ENCODE data around the gene LDHA.

LDHA gene

GRCh38 chr11:18394275-18394927 lies at the start of gene LDHA:
LDHA (plus strand) TSS chr11:18394563; CDS start chr11:18396843, 2,280 bp downstream.
- DNase-seq (ENCODE audit: low spot score), result peak; percentile 98

GRCh38 chr11:18347471-18348125 lies 46.8 kb upstream of the LDHA start:
- no peak for TF ChIP-seq CTCF (IDR thresholded peaks at IDR 0.05; ENCODE audit: borderline replicate concordance, control extremely low read depth, extremely low read depth, insufficient read depth, missing control alignments)
- in situ Hi-C loops (cut with MboI; ENCODE audit: low sequenced_read_pairs, unreplicated experiment), result no loop called here
- DNase-seq (ENCODE audit: low spot score), result no peak

More at GRCh38 chr11:18394275-18394927, at the start of gene LDHA:
- in situ Hi-C loops (cut with MboI; ENCODE audit: low sequenced_read_pairs, unreplicated experiment), result no loop called here
- TF ChIP-seq CTCF (IDR thresholded peaks at IDR 0.05; ENCODE audit: borderline replicate concordance, control extremely low read depth, extremely low read depth, insufficient read depth, missing control alignments), result no peak

- in situ Hi-C loops (cut with MboI; ENCODE audit: low sequenced_read_pairs, unreplicated experiment), result no loop called here
- no peak for DNase-seq (ENCODE audit: low spot score)
- TF ChIP-seq CTCF (IDR thresholded peaks at IDR 0.05; ENCODE audit: borderline replicate concordance, control extremely low read depth, extremely low read depth, insufficient read depth, missing control alignments), result no peak
These were observed 41.8 kb upstream of the LDHA start for GRCh38 chr11:18352581-18352980.

- in situ Hi-C loops (cut with MboI; ENCODE audit: low sequenced_read_pairs, unreplicated experiment), result no loop called here
- TF ChIP-seq CTCF (IDR thresholded peaks at IDR 0.05; ENCODE audit: borderline replicate concordance, control extremely low read depth, extremely low read depth, insufficient read depth, missing control alignments), result no peak
- DNase-seq (ENCODE audit: low spot score), result no peak
These were observed 35.7 kb upstream of the LDHA start for GRCh38 chr11:18358646-18359045.

GRCh38 chr11:18361154-18361553 lies 33.2 kb upstream of the LDHA start:
- DNase-seq (ENCODE audit: low spot score), result no peak
- TF ChIP-seq CTCF (IDR thresholded peaks at IDR 0.05; ENCODE audit: borderline replicate concordance, control extremely low read depth, extremely low read depth, insufficient read depth, missing control alignments), result no peak
- in situ Hi-C loops (cut with MboI; ENCODE audit: low sequenced_read_pairs, unreplicated experiment), result no loop called here

- DNase-seq (ENCODE audit: low spot score), result no peak
- no peak for TF ChIP-seq CTCF (IDR thresholded peaks at IDR 0.05; ENCODE audit: borderline replicate concordance, control extremely low read depth, extremely low read depth, insufficient read depth, missing control alignments)
- in situ Hi-C loops (cut with MboI; ENCODE audit: low sequenced_read_pairs, unreplicated experiment), result no loop called here
These were observed 29.8 kb upstream of the LDHA start for GRCh38 chr11:18364495-18365073.

Measured in GM13976 (cell line).